Endothelial cell of umbilical vein (primary cell): ENCODE measurements around the gene RAB28. TPM values are rescaled to one million over a fixed set of nuclear protein-coding genes. Genes with fewer than 3 reads are reported as not detected.

Experiments
- polyA plus RNA-seq, 4 experiments: library from polyadenylated mRNA; depleted of rRNA in 3 of 4; stranded (reverse) in 3 of 4; unstranded in 1 of 4; fragments of >200 nt; gene quantifications; 2 replicates each; pipeline versions ENCODE4 v1.2.1 to v1.2.3, GENCODE V29; 2011 to 2012; ENCODE audit warnings: missing spikeins in 1 of 4
- total RNA-seq: library from RNA; stranded (reverse); gene quantifications from 2 replicates; pipeline ENCODE4 v1.2.3, GENCODE V29; 2021

RAB28 gene
- total and polyA plus RNA-seq, 2 donors (not counting 3 experiments of a cell fraction or from before 2014, with no cell fraction given), result 13.0 to 13.2 TPM

Other genes with a start within 250 kb of the RAB28 start
- not detected in 2 replicates for gene NKX3-2, start 60.2 kb upstream of the RAB28 start, total RNA-seq
- gene NKX3-2, start 60.2 kb upstream of the RAB28 start, polyA plus RNA-seq, result not detected in 2 replicates
- 27.5 and 31.2 TPM in 2 replicates for gene BOD1L1, start 143.4 kb upstream of the RAB28 start, total RNA-seq
- 3.7 and 5.2 TPM in 2 replicates for gene BOD1L1, start 143.4 kb upstream of the RAB28 start, polyA plus RNA-seq